Chondrocyte (in vitro differentiated cells): ENCODE measurements around the gene ZNF804B. TPM values are rescaled to one million over a fixed set of nuclear protein-coding genes. Genes with fewer than 3 reads are reported as not detected.
A peak's percentile ranks its signal among the peaks of the same experiment; 100 is the strongest.

Source experiments
- DNase-seq: peaks from one replicate; pipeline ENCODE4 v3.0.0; 2021; ENCODE audit warnings: mixed read lengths, low spot score
- H3K27ac Mint-ChIP-seq: one replicate; pipeline ENCODE4 v1.8.0; 2021; ENCODE audit warnings: mild to moderate bottlenecking, moderate library complexity, mixed read lengths; ENCODE audit not compliant: unreplicated experiment
- H3K27me3 Mint-ChIP-seq: 2 replicates; pipeline ENCODE4 v1.8.0; 2021; ENCODE audit warnings: low read depth, mixed read lengths
- H3K36me3 Mint-ChIP-seq: 2 replicates; pipeline ENCODE4 v1.8.0; 2021; ENCODE audit warnings: low read depth, mixed read lengths
- H3K4me1 Mint-ChIP-seq: 2 replicates; pipeline ENCODE4 v1.8.0; 2021; ENCODE audit warnings: low read depth, mild to moderate bottlenecking, mixed read lengths
- H3K4me3 Mint-ChIP-seq: one replicate; pipeline ENCODE4 v1.8.0; 2021; ENCODE audit warnings: mild to moderate bottlenecking, moderate library complexity, mixed read lengths; ENCODE audit not compliant: unreplicated experiment
- H3K9me3 Mint-ChIP-seq: 2 replicates; pipeline ENCODE4 v1.8.0; 2021; ENCODE audit warnings: low read depth, mixed read lengths
- CTCF ChIP-seq: fragments of 200-600 bp; sonication (generic); IDR thresholded peaks from 2 replicates; pipeline ENCODE4 v1.5.0; 2021; ENCODE audit warnings: antibody characterized with exemption, mild to moderate bottlenecking, moderate library complexity
- total RNA-seq: library from RNA; stranded (reverse); gene quantifications from 3 replicates; pipeline ENCODE4 v1.2.1, GENCODE V29; 2021

The ZNF804B gene
- total RNA-seq, 1 donor from 2014 or later: not detected

GRCh38 chr7:88757371-88757770 is 2.1 kb upstream of the ZNF804B start:
- Mint-ChIP-seq H3K4me1 (peaks cover 8% of the 10 kb centered on the region), H3K36me3 (no peaks in the 10 kb centered on the region), H3K4me3 (no peak overlapping the region), H3K9me3 (no peaks in the 10 kb centered on the region), H3K27ac (no peak overlapping the region), H3K27me3 (peaks cover 69% of the 10 kb centered on the region)
- no peak for DNase-seq
- no peak for TF ChIP-seq CTCF

- Mint-ChIP-seq H3K4me1 (peaks cover 8% of the 10 kb centered on the region), H3K4me3 (peak overlapping the region; percentile 61), H3K36me3 (no peaks in the 10 kb centered on the region), H3K27ac (no peak overlapping the region), H3K9me3 (no peaks in the 10 kb centered on the region), H3K27me3 (peaks cover 67% of the 10 kb centered on the region)
- TF ChIP-seq CTCF: peak; percentile 7
- no peak for DNase-seq
These were observed 895 bp upstream of the ZNF804B start for GRCh38 chr7:88758381-88759229.

- Mint-ChIP-seq H3K36me3 (no peaks in the 10 kb centered on the region), H3K9me3 (no peaks in the 10 kb centered on the region), H3K4me3 (no peak overlapping the region), H3K27ac (no peak overlapping the region), H3K27me3 (peaks cover 66% of the 10 kb centered on the region), H3K4me1 (peaks cover 8% of the 10 kb centered on the region)
- no peak for DNase-seq
- no peak for TF ChIP-seq CTCF
These were observed 626 bp downstream of the ZNF804B start for GRCh38 chr7:88760136-88760515.

- H3K4me3 Mint-ChIP-seq: no peak overlapping the region
- no peaks in the 10 kb centered on the region for H3K36me3 Mint-ChIP-seq
- peaks cover 54% of the 10 kb centered on the region for H3K27me3 Mint-ChIP-seq
- H3K4me1 Mint-ChIP-seq: peaks cover 8% of the 10 kb centered on the region
- TF ChIP-seq CTCF: no peak
- no peak overlapping the region for H3K27ac Mint-ChIP-seq
- DNase-seq: no peak
- H3K9me3 Mint-ChIP-seq: no peaks in the 10 kb centered on the region
These were observed 2.3 kb downstream of the ZNF804B start for GRCh38 chr7:88761779-88762178.

- Mint-ChIP-seq H3K27ac (no peak overlapping the region), H3K27me3 (peaks cover 11% of the 10 kb centered on the region), H3K4me1 (no peaks in the 10 kb centered on the region), H3K4me3 (no peak overlapping the region), H3K9me3 (no peaks in the 10 kb centered on the region), H3K36me3 (no peaks in the 10 kb centered on the region)
- DNase-seq: no peak
- TF ChIP-seq CTCF: no peak
These were observed 11.9 kb downstream of the ZNF804B start for GRCh38 chr7:88771417-88771816.
